DND-41 (cell line): Measurements from ENCODE around the gene ZFHX3.

ENCODE experiments used
- CTCF ChIP-seq: IDR thresholded peaks from 2 replicates; pipeline ENCODE4 v1.5.1; 2012; ENCODE audit warnings: borderline replicate concordance, low read length, moderate library complexity, mild to moderate bottlenecking; ENCODE audit not compliant: poor library complexity, severe bottlenecking; ENCODE audit errors: extremely low read depth
- EZH2 ChIP-seq: IDR thresholded peaks from 3 replicates; pipeline ENCODE4 v1.6.1; 2012; ENCODE audit warnings: borderline replicate concordance, low read depth, mild to moderate bottlenecking, moderate library complexity, low read length, inconsistent platforms; ENCODE audit not compliant: severe bottlenecking

GRCh38 chr16:73011926-73012325 lies 36.0 kb downstream of the ZFHX3 start:
- TF ChIP-seq CTCF (no peak), EZH2 (no peak)
